Activated CD4-positive, CD25-positive, alpha-beta regulatory T cell treated with anti-CD3 and anti-CD28 coated beads, Interleukin-2, amount 50 U/mL, for 16 hours (primary cell): ENCODE data around the gene IFIT3.
"Not testable (repeated sequence)": the region's sequence is repeated elsewhere in the genome, so short reads cannot be mapped to it uniquely, and the experiment has no call there.

Experiments
- DNase-seq: peaks from one replicate; pipeline ENCODE4 v3.0.0-alpha.2; 2020; ENCODE audit warnings: low read depth, low spot score

Gene IFIT3

DNA sequence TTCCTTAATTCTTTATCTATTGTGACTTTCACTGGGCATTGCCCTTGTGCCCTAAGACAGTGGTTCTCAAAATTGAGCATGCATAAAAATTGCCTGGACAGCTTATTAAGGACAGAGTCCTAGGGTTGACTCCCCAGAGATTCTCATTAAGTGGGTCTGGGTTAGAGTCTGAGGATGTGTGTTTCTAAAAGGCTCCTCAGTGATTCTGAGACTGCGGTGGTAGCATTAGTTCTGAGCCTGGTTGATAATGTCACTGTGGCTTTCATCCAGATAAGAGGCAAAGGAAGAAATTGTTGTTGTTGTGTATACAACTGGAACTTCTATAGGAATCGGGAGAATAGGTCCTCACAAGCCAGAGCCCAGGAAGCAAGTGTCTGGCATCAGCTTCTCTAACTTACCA lies 24.6 kb upstream of the IFIT3 start:
- DNase-seq, result no peak

GRCh38 chr10:89304026-89304425 lies 23.8 kb upstream of the IFIT3 start:
- DNase-seq, result no peak

- DNase-seq, result no peak
Observed at GRCh38 chr10:89304446-89304845, 23.4 kb upstream of the IFIT3 start.

- no peak for DNase-seq
Observed at GRCh38 chr10:89304925-89305324, 22.9 kb upstream of the IFIT3 start.

GRCh38 chr10:89305766-89306433 lies 21.9 kb upstream of the IFIT3 start:
- DNase-seq, result no peak

- DNase-seq, result no peak
Observed at GRCh38 chr10:89306434-89307268, 21.1 kb upstream of the IFIT3 start.

GRCh38 chr10:89307269-89307577 lies 20.6 kb upstream of the IFIT3 start:
- no peak for DNase-seq

DNA sequence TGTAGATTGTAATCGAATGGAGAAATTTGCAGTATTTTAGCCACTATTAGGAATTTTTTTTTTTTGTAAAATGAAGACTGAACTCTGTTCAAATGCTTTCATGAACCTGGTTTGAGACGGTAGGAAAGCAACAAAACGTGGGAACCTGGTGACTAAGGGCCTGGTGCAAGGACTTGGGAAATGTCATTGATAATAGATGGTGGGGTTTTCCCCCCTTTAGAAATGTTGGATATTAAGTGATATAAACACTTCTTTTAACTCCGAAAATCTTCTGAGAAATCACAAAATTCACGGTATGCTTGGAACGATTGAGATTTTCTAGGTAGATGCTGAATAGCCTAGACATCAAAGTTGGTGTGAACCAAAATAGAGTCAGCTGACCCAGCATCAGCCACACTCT lies 19.5 kb upstream of the IFIT3 start:
- DNase-seq, result no peak

- no peak for DNase-seq
Observed at GRCh38 chr10:89308736-89309135, 19.1 kb upstream of the IFIT3 start.

GRCh38 chr10:89309156-89310055 lies 18.4 kb upstream of the IFIT3 start:
- no peak for DNase-seq

DNA sequence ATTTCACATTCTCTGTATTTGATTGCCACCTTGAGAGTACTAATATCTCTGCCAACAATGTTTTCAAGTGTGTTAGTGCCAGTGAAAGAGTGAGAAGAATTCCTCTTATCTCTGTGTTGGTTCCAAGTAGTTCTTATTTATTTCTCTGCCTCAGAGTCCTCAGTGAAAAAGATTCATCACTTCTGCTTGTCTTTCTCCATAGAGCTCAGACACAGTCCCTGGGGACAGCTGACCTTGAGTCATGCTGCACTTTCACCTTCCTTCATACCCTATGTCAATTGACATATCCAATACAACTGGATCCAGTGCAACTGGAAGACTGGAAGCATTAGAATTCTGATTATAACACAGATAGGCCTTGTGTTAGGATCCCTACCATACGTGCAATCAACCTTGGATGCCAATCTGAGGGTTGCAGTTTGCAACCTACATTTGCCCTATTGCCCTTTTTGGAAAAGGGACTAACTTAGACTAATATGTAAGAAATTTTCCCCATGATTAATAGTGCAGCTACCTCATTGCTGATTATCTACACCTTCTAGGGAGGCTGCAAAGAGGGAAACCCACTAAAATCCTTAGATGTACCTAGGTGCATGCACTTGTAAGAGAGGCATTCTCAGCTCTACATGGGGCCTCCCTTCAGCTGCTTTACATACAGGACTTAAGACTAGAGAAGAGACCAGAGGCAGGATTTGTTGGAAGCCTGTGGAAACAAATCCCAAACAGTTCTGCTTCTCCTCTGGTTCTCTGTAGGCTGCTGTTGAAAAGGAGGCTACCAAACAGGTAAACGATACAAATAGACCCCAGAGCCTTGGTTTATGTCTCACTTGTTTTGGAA lies 17.5 kb upstream of the IFIT3 start:
- no peak for DNase-seq

GRCh38 chr10:89312973-89313372 lies 14.8 kb upstream of the IFIT3 start:
- no peak for DNase-seq

- no peak for DNase-seq
Observed at GRCh38 chr10:89314676-89315075, 13.1 kb upstream of the IFIT3 start.

DNA sequence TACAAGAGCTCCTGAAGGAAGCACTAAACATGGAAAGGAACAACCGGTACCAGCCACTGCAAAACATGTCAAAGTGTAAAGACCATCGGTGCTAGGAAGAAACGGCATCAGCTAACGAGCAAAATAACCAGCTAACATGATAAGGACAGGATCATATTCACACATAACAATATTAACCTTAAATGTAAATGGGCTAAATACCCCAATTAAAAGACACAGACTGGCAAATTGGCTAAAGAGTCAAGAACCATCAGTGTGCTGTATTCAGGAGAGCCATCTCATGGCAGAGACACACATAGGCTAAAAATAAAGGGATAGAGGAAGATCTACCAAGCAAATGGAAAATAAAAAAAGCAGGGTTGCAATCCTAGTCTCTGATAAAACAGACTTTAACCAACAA lies 9.8 kb upstream of the IFIT3 start:
- DNase-seq, result not testable (repeated sequence)

GRCh38 chr10:89325081-89325480 lies 2.7 kb upstream of the IFIT3 start:
- DNase-seq, result not testable (repeated sequence)

DNA sequence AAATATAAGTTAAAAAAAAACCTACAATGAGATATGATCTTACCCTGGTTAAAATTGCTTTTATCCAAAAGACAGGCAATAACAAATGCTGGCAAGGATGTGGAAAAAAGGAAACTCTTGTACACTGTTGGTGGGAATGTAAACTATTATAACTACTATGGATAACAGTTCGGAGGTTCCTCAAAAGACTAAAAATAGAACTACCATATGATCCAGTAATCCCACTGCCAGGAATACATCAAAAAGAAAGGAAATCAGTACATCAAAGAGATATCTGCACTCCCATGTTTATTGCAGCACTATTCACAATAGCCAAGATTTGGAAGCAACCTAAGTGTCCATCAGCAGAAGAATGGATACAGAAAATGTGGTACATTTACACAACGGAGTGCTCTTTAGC lies 1.9 kb upstream of the IFIT3 start:
- not testable (repeated sequence) for DNase-seq

GRCh38 chr10:89329151-89329550 lies 1.4 kb downstream of the IFIT3 start:
- DNase-seq, result no peak

DNA sequence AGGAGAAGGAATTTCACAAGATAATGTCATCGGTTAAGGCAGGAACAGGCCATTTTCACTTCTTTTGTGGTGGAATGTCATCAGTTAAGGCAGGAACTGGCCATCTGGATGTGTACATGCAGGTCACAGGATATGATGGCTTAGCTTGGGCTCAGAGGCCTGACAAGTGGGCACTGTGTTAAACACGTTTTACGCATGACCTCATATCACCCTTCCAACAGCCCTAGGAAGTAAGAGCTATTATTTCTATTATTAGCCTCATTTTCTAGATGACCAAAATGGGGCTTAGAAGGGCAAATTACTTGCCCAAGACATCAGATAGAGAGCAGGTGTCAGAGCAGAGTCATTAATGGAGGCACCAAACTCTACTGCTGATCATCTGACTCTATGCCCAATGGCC lies 2.2 kb downstream of the IFIT3 start:
- not testable (repeated sequence) for DNase-seq

GRCh38 chr10:89330537-89331212 lies 2.9 kb downstream of the IFIT3 start:
- DNase-seq, result no peak

DNA sequence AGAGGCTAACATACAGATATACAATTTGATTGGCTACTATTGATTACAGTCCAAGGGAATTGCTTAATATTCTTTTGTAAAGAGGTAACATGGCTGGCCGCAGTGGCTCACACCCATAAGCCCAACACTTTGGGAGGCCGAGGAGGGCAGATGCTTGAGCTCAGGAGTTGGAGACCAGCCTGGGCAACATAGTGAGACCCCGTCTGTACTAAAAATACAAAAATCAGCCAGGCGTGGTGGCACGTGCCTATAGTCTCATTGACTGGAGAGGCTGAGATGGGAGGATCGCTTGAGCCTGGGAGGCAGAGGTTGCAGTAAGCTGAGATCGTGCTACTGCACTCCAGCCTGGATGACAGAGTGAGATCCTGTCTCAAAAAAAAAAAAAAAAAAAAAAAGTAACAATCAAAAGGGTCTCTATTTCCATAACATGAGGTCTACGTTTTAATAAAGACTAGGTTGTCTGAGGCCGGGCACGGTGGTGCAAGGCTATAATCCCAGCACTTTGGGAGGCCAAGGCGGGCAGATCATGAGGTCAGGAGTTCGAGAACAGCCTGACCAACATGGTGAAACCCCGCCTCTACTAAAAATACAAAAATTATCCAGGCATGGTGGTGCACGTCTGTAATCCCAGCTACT lies 3.8 kb downstream of the IFIT3 start:
- not testable (repeated sequence) for DNase-seq
